IMR-90 (cell line): Measurements from ENCODE around the gene ATP11B. TPM values are rescaled to one million over a fixed set of nuclear protein-coding genes. Genes with fewer than 3 reads are reported as not detected.

Source experiments
- ATAC-seq: fragments of 200-7000 bp; cut with Tn5 transposase; 2 replicates; pipeline ENCODE4 v1.9.1; 2020; ENCODE audit warnings: low read depth, mild to moderate bottlenecking, moderate library complexity
- BruUV-seq: library from RNA; stranded (reverse); fragments of 400-500 nt; replicated peaks from 2 replicates; lab custom pipeline; 2021; lab: Mats Ljungman, UMichigan
- CTCF ChIA-PET: fragments of 300-600 bp; formaldehyde crosslinking; extraction: SDS; loops from one replicate; lab custom pipeline; 2021; ENCODE audit warnings: antibody characterized with exemption; lab: Yijun Ruan, JAX
- POLR2A ChIA-PET: fragments of 300-600 bp; sonication (Branson Sonifier 250); formaldehyde crosslinking; loops from one replicate; lab custom pipeline; 2022; ENCODE audit warnings: antibody characterized with exemption; ENCODE audit not compliant: unreplicated experiment; lab: Charles Lee
- DNase-seq: peaks from one replicate; pipeline ENCODE4 v3.0.0; 2013
- H2AFZ ChIP-seq: replicated peaks from 2 replicates; pipeline ENCODE3; 2013; ENCODE audit warnings: low read length, mild to moderate bottlenecking; ENCODE audit not compliant: poor library complexity
- H2AK5ac ChIP-seq: 2 replicates; pipeline ENCODE4 v1.6.1; 2013; ENCODE audit warnings: low read depth, low read length, inconsistent platforms
- H2AK9ac ChIP-seq: replicated peaks from 2 replicates; pipeline ENCODE3; 2013; ENCODE audit warnings: mild to moderate bottlenecking, low read depth, low read length, moderate library complexity; ENCODE audit not compliant: poor library complexity
- H2BK120ac ChIP-seq: 2 replicates; pipeline ENCODE4 v1.6.1; 2013; ENCODE audit warnings: low read depth, low read length, inconsistent platforms
- H2BK15ac ChIP-seq: 3 replicates; pipeline ENCODE4 v1.6.1; 2013; ENCODE audit warnings: low read depth, low read length, inconsistent platforms
- H2BK20ac ChIP-seq: 2 replicates; pipeline ENCODE4 v1.6.1; 2013; ENCODE audit warnings: low read depth, mild to moderate bottlenecking, inconsistent platforms, low read length, moderate library complexity
- H2BK5ac ChIP-seq: 2 replicates; pipeline ENCODE4 v1.6.1; 2013; ENCODE audit warnings: mild to moderate bottlenecking, low read depth, low read length, inconsistent platforms; ENCODE audit not compliant: poor library complexity, severe bottlenecking
- H3K14ac ChIP-seq: replicated peaks from 2 replicates; pipeline ENCODE4 v1.6.1; 2013; ENCODE audit warnings: low read depth, low read length, inconsistent platforms
- H3K18ac ChIP-seq: 2 replicates; pipeline ENCODE4 v1.6.1; 2013; ENCODE audit warnings: low read depth, low read length, control low read depth
- H3K23ac ChIP-seq: 2 replicates; pipeline ENCODE4 v1.6.1; 2013; ENCODE audit warnings: low read depth, low read length, inconsistent platforms
- H3K27ac ChIP-seq: 2 replicates; pipeline ENCODE4 v1.5.1; 2013; ENCODE audit warnings: mild to moderate bottlenecking, control low read depth, low read length; ENCODE audit not compliant: insufficient read depth
- H3K27me3 ChIP-seq: 2 replicates; pipeline ENCODE4 v1.6.1; 2013; ENCODE audit warnings: low read length; ENCODE audit not compliant: control insufficient read depth, insufficient read depth
- H3K36me3 ChIP-seq: 2 replicates; pipeline ENCODE4 v1.6.1; 2013; ENCODE audit warnings: low read length, mixed read lengths; ENCODE audit not compliant: control insufficient read depth, insufficient read depth
- H3K4ac ChIP-seq: 2 replicates; pipeline ENCODE4 v1.6.1; 2013; ENCODE audit warnings: low read depth, low read length, inconsistent platforms
- H3K4me1 ChIP-seq: 2 replicates; pipeline ENCODE4 v1.6.1; 2013; ENCODE audit warnings: low read length, mixed read lengths; ENCODE audit not compliant: control insufficient read depth, insufficient read depth
- H3K4me2 ChIP-seq: 2 replicates; pipeline ENCODE4 v1.6.1; 2013; ENCODE audit warnings: low read depth, mild to moderate bottlenecking, control low read depth, low read length, moderate library complexity
- H3K4me3 ChIP-seq: 2 replicates; pipeline ENCODE4 v1.5.1; 2013; ENCODE audit warnings: low read depth, mild to moderate bottlenecking, control low read depth, low read length, moderate library complexity; ENCODE audit not compliant: insufficient read depth
- H3K56ac ChIP-seq: 2 replicates; pipeline ENCODE4 v1.6.1; 2013; ENCODE audit warnings: low read length, inconsistent platforms; ENCODE audit not compliant: insufficient read depth; ENCODE audit errors: extremely low read depth
- H3K79me1 ChIP-seq, 2 experiments: 2 replicates each; pipeline ENCODE4 v1.6.1; 2013; ENCODE audit warnings: low read length in 2 of 2, inconsistent platforms in 1 of 2, low read depth in 1 of 2
- H3K9ac ChIP-seq: 2 replicates; pipeline ENCODE4 v1.6.1; 2013; ENCODE audit warnings: low read depth, low read length, control low read depth
- H3K9me1 ChIP-seq: 2 replicates; pipeline ENCODE4 v1.6.1; 2013; ENCODE audit warnings: low read length, inconsistent platforms; ENCODE audit not compliant: insufficient read depth
- H3K9me3 ChIP-seq: 2 replicates; pipeline ENCODE4 v1.6.1; 2013; ENCODE audit warnings: low read length; ENCODE audit not compliant: control insufficient read depth, insufficient read depth
- H4K20me1 ChIP-seq: 2 replicates; pipeline ENCODE4 v1.6.1; 2013; ENCODE audit warnings: low read length, inconsistent platforms; ENCODE audit not compliant: insufficient read depth
- H4K5ac ChIP-seq: 2 replicates; pipeline ENCODE4 v1.6.1; 2013; ENCODE audit warnings: mild to moderate bottlenecking, low read depth, low read length, control low read depth
- H4K8ac ChIP-seq, 2 experiments: 2 replicates each; pipeline ENCODE4 v1.6.1; 2013; ENCODE audit warnings: low read depth in 2 of 2, low read length in 2 of 2, control low read depth in 1 of 2, inconsistent platforms in 1 of 2
- H4K91ac ChIP-seq: 2 replicates; pipeline ENCODE4 v1.6.1; 2013; ENCODE audit warnings: low read depth, low read length, inconsistent platforms; ENCODE audit not compliant: insufficient read depth
- BHLHE40 ChIP-seq: fragments of 150-350 bp; IDR thresholded peaks from 2 replicates; pipeline ENCODE4 v1.6.1; 2016; ENCODE audit warnings: mild to moderate bottlenecking, low read depth, low read length
- CHD1 ChIP-seq: IDR thresholded peaks from 2 replicates; pipeline ENCODE4 v1.6.1; 2012; ENCODE audit warnings: low read depth, low read length, improper control_type of control experiment
- MAZ ChIP-seq: IDR thresholded peaks from 2 replicates; pipeline ENCODE4 v1.6.1; 2012; ENCODE audit warnings: low read depth, mild to moderate bottlenecking, low read length, improper control_type of control experiment, moderate library complexity, borderline replicate concordance
- POLR2A ChIP-seq: IDR thresholded peaks from 2 replicates; pipeline ENCODE4 v1.6.1; 2012; ENCODE audit warnings: mild to moderate bottlenecking, low read depth, low read length
- RFX5 ChIP-seq: IDR thresholded peaks from 2 replicates; pipeline ENCODE4 v1.8.0; 2012; ENCODE audit warnings: low read depth, mild to moderate bottlenecking, low read length, moderate library complexity
- WGBS, 2 experiments: methylation state at CpG; one replicate each; pipeline versions ENCODE4 v1.1.5 to v1.1.7; 2013; ENCODE audit warnings: missing lambda C conversion rate in 2 of 2; ENCODE audit not compliant: insufficient read length in 1 of 2; ENCODE audit errors: extremely low coverage in 2 of 2; 5-methylcytosine and 5-hydroxymethylcytosine counted together
- dilution Hi-C: fragments of 300-500 bp; cut with HindIII; formaldehyde crosslinking; loops from one replicate; pipeline ENCODE4 v1.14.3; 2018; ENCODE audit warnings: low sequenced_read_pairs; ENCODE audit not compliant: unreplicated experiment
- in situ Hi-C: fragments of 300-500 bp; cut with MboI; formaldehyde crosslinking; loops from 3 replicates; pipeline ENCODE4 v1.14.3; 2019; ENCODE audit warnings: low sequenced_read_pairs, inconsistent platforms, mixed read lengths
- intact Hi-C: fragments of 100-400 bp; cut with micrococcal nuclease; formaldehyde crosslinking; loops from 2 replicates; pipeline ENCODE4 v1.10.0; 2022
- polyA plus RNA-seq, 3 experiments: library from polyadenylated mRNA; depleted of rRNA; stranded (reverse); fragments of >200 nt; gene quantifications; 2 replicates each; pipeline ENCODE4 v1.2.3, GENCODE V29; 2012; ENCODE audit warnings: low replicate concordance in 1 of 3
- total RNA-seq: library from RNA; depleted of rRNA; stranded (reverse); fragments of >200 nt; gene quantifications from 2 replicates; pipeline ENCODE4 v1.2.3, GENCODE V29; 2012
- TF ChIP-seq, protein P1 (sequence below): conservative IDR thresholded peaks from 2 replicates; pipeline ENCODE4 v1.5.1; 2012; ENCODE audit warnings: mild to moderate bottlenecking, low read depth, low read length, improper control_type of control experiment

Gene ATP11B
- total and polyA plus RNA-seq, 2 of the 4 experiments (the other 2 are of a cell fraction) = 10.0 to 39.6 TPM

DNA sequence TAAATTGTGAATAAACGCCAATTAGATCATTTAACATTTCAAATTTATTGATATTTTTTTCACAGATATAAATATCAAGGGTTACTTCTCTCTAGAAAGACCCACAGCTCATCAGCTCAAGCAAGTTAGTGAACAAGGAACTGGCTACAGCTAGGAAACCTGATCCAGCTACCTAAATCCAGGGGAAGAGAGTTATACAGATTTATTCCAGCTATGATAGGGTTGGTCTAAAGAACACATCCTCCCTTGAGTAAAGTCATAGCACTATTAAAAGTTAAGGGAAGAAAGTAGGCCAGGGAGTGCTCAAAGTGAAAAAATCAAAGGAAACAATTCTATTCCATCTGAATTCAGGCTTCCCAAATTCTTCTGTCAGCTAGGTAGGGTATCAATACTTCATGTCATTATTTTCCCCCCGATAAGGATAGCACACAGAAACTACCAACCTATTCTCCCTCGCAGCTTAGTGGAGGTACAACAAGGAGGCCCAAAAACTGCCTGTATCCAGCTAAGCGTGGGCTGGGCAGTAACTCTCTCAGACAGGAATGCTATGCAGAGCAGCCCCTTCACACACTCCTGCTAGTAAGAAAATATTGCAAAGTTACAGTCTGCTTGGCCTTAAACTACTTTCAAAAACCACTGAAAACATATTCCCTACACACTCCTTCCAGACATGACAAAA is 143.1 kb downstream of the ATP11B start:
- Histone ChIP-seq H3K4me1 (no peaks in the 10 kb centered on the region), H4K5ac (no peak overlapping the region), H2BK20ac (no peak overlapping the region), H3K18ac (no peak overlapping the region), H3K56ac (no peak overlapping the region), H2AK5ac (no peak overlapping the region), H2BK120ac (no peak overlapping the region), H3K4ac (no peak overlapping the region), H2AK9ac (no peak overlapping the region), H3K4me2 (no peak overlapping the region), H3K9me1 (0 out of 2 replicates have a peak, but pooled peaks cover 3% of the 10 kb centered on the region), H4K91ac (no peak overlapping the region), H4K8ac (no peak overlapping the region), H3K23ac (no peak overlapping the region), H3K9ac (no peak overlapping the region), H3K79me1 (no peaks in the 10 kb centered on the region), H2AFZ (no peak overlapping the region), H4K20me1 (no peaks in the 10 kb centered on the region), H3K14ac (no peak overlapping the region), H3K27me3 (no peaks in the 10 kb centered on the region), H2BK15ac (no peak overlapping the region), H3K9me3 (no peaks in the 10 kb centered on the region), H3K36me3 (0 out of 2 replicates have a peak, but pooled peaks cover 1% of the 10 kb centered on the region), H2BK5ac (no peak overlapping the region), H3K27ac (no peak overlapping the region), H3K4me3 (no peak overlapping the region)
- POLR2A ChIA-PET = no interaction called here
- CTCF ChIA-PET = interaction anchor here (0.5 kb wide), 1 partner anchor 153 kb away, joined by 3 read pairs; no protein-coding TSS in a partner anchor
- in situ Hi-C loops (no loop called here), dilution Hi-C loops (no loop called here), intact Hi-C loops (no loop called here)
- no peak for TF ChIP-seq MAZ
- TF ChIP-seq, protein P1, sequence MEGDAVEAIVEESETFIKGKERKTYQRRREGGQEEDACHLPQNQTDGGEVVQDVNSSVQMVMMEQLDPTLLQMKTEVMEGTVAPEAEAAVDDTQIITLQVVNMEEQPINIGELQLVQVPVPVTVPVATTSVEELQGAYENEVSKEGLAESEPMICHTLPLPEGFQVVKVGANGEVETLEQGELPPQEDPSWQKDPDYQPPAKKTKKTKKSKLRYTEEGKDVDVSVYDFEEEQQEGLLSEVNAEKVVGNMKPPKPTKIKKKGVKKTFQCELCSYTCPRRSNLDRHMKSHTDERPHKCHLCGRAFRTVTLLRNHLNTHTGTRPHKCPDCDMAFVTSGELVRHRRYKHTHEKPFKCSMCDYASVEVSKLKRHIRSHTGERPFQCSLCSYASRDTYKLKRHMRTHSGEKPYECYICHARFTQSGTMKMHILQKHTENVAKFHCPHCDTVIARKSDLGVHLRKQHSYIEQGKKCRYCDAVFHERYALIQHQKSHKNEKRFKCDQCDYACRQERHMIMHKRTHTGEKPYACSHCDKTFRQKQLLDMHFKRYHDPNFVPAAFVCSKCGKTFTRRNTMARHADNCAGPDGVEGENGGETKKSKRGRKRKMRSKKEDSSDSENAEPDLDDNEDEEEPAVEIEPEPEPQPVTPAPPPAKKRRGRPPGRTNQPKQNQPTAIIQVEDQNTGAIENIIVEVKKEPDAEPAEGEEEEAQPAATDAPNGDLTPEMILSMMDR = no peak
- TF ChIP-seq BHLHE40 = no peak
- TF ChIP-seq POLR2A = no peak
- TF ChIP-seq CHD1 = no peak
- TF ChIP-seq RFX5 = no peak
- no CpG with 5 or more reads among the region's 4 CpGs for WGBS, 2 experiments
- DNase-seq (no peak), ATAC-seq (no peak)
- no TSS peak for BruUV-seq
